Measurements from ENCODE around the gene XIRP1. TPM values are rescaled to one million over a fixed set of nuclear protein-coding genes. Genes with fewer than 3 reads are reported as not detected.

Gene XIRP1
- total and polyA plus RNA-seq, 7 experiments from 2014 or later, result 0.07 TPM; not detected in 6

- Mint-ChIP-seq H3K4me1 (peaks cover 0 to 23% (median 0%) of the 10 kb centered on the region in 7 donors), H3K9me3 (peaks cover 0 to 3% (median 0%) of the 10 kb centered on the region in 11 donors), H3K36me3 (peaks cover 0 to 6% (median 0%) of the 10 kb centered on the region in 5 donors), H3K27me3 (no peaks in the 10 kb centered on the region), H3K4me3 (no peak overlapping the region), H3K27ac (no peak overlapping the region)
- intact Hi-C loops (cut with micrococcal nuclease), result loop anchor here in 1 of 2 donors (1.0 kb wide), 2 partner anchors 41 to 66 kb away; no protein-coding TSS in a partner anchor
- H3K27me3 ChIP-seq (ENCODE audit: control insufficient read depth in 2 of 2, insufficient read depth in 2 of 2, low read length in 2 of 2), result no peaks in the 10 kb centered on the region
- CTCF ChIA-PET, result interaction anchor here (0.6 to 0.9 kb wide), 2 partner anchors 88 to 125 kb away, joined by 3 read pairs; no protein-coding TSS in a partner anchor
- no peaks in the 10 kb centered on the region for H3K4me1 ChIP-seq (ENCODE audit: control insufficient read depth in 2 of 2, insufficient read depth in 2 of 2, low read length in 2 of 2)
- ATAC-seq (peak; percentile 47), DNase-seq (no peak)
- POLR2A ChIA-PET, result no interaction called here
- no peaks in the 10 kb centered on the region for H3K36me3 ChIP-seq (ENCODE audit: control insufficient read depth in 2 of 3, insufficient read depth in 3 of 3, low read length in 3 of 3)
- no peaks in the 10 kb centered on the region for H3K9me3 ChIP-seq (ENCODE audit: control insufficient read depth in 2 of 3, low read length in 3 of 3)
- H3K27ac ChIP-seq (ENCODE audit: low read depth, low read length), result no peak overlapping the region
- H3K4me3 ChIP-seq (ENCODE audit: low read length), result no peak overlapping the region
These were observed 25.4 kb downstream of the XIRP1 start for GRCh38 chr3:39166932-39167532.

DNA sequence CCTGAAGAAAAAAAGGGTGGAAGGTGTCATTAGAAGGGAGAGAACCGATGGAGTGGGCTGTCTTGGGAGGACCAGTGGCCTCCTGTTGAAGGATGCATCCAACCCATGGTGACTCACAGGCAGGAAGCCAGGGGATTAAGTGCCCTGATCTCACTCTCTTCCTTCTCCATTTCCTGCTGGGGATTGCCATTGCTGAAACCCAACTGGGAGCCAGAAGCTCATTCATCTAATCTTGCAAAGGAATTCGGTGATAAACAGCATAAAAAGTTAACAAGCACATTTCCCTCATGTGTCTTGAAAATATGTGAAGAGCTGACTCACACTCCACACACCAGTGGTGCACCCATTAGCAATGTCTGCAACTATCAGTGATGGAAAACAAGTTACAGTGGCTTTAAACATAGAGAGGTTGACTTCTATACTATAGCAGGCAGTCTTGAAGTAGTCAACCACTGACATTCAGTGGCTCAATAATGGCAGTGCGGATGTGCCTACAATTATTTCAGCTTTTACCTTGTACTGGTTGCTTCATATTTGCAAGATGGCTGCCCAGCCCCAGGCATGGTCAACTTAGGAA, 26.2 kb downstream of the XIRP1 start:
- H3K4me1 ChIP-seq (ENCODE audit: control insufficient read depth in 2 of 2, insufficient read depth in 2 of 2, low read length in 2 of 2), result no peaks in the 10 kb centered on the region
- no peaks in the 10 kb centered on the region for H3K36me3 ChIP-seq (ENCODE audit: control insufficient read depth in 2 of 3, insufficient read depth in 3 of 3, low read length in 3 of 3)
- H3K9me3 Mint-ChIP-seq, result peaks cover 0 to 3% (median 0%) of the 10 kb centered on the region in 11 donors
- no peak overlapping the region for H3K4me3 ChIP-seq (ENCODE audit: low read length)
- no peaks in the 10 kb centered on the region for H3K27me3 ChIP-seq (ENCODE audit: control insufficient read depth in 2 of 2, insufficient read depth in 2 of 2, low read length in 2 of 2)
- H3K27ac ChIP-seq (ENCODE audit: low read depth, low read length), result no peak overlapping the region
- peaks cover 0 to 23% (median 0%) of the 10 kb centered on the region in 7 donors for H3K4me1 Mint-ChIP-seq
- H3K36me3 Mint-ChIP-seq, result peaks cover 0 to 6% (median 0%) of the 10 kb centered on the region in 5 donors
- ChIA-PET POLR2A (no interaction called here), CTCF (interaction anchor here (0.6 to 1.0 kb wide), 2 partner anchors 23 to 88 kb away, joined by 3 to 4 read pairs; no protein-coding TSS in a partner anchor)
- intact Hi-C loops (cut with micrococcal nuclease), result loop anchor here in 1 of 2 donors (1.0 kb wide), 2 partner anchors 40 to 65 kb away; no protein-coding TSS in a partner anchor
- H3K4me3 Mint-ChIP-seq, result no peak overlapping the region
- ATAC-seq, result peak; percentile 36
- H3K27ac Mint-ChIP-seq, result no peak overlapping the region
- no peaks in the 10 kb centered on the region for H3K9me3 ChIP-seq (ENCODE audit: control insufficient read depth in 2 of 3, low read length in 3 of 3)
- DNase-seq, result no peak
- H3K27me3 Mint-ChIP-seq, result no peaks in the 10 kb centered on the region

DNA sequence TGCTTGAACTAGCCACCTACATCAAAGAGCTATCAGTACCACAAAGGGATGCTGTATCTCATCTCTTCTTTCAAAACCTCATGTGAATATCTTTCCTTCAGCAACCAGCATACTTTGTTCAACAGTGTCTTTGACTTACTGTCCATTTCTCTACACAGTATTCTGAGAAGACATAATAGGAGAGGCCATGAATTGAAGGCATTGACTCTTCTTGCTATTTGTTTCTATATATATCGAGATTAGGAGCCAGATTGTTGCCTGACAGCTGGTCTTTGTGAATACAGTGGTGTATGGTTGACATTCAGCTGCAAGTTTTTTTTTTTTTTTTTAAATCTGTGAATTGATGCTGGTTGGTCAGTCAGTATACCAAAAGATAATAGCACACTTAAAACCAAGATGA, 26.9 kb downstream of the XIRP1 start:
- Mint-ChIP-seq H3K9me3 (peaks cover 0 to 3% (median 0%) of the 10 kb centered on the region in 11 donors), H3K4me1 (peaks cover 0 to 23% (median 0%) of the 10 kb centered on the region in 7 donors), H3K27me3 (no peaks in the 10 kb centered on the region), H3K27ac (no peak overlapping the region), H3K36me3 (peaks cover 0 to 6% (median 0%) of the 10 kb centered on the region in 5 donors), H3K4me3 (no peak overlapping the region)
- no peak for ATAC-seq
- intact Hi-C loops (cut with micrococcal nuclease), result no loop called here
- Histone ChIP-seq H3K27ac (ENCODE audit: low read depth, low read length) (no peak overlapping the region), H3K4me1 (ENCODE audit: control insufficient read depth in 2 of 2, insufficient read depth in 2 of 2, low read length in 2 of 2) (no peaks in the 10 kb centered on the region), H3K36me3 (ENCODE audit: control insufficient read depth in 2 of 3, insufficient read depth in 3 of 3, low read length in 3 of 3) (no peaks in the 10 kb centered on the region), H3K4me3 (ENCODE audit: low read length) (no peak overlapping the region), H3K27me3 (ENCODE audit: control insufficient read depth in 2 of 2, insufficient read depth in 2 of 2, low read length in 2 of 2) (no peaks in the 10 kb centered on the region), H3K9me3 (ENCODE audit: control insufficient read depth in 2 of 3, low read length in 3 of 3) (no peaks in the 10 kb centered on the region)
- ChIA-PET POLR2A (interaction anchor here (0.6 kb wide), 1 partner anchor 51 kb away, joined by 3 read pairs; no protein-coding TSS in a partner anchor), CTCF (interaction anchor here (1.0 kb wide), 1 partner anchor 22 kb away, joined by 4 read pairs; no protein-coding TSS in a partner anchor)
- no peak for DNase-seq

DNA sequence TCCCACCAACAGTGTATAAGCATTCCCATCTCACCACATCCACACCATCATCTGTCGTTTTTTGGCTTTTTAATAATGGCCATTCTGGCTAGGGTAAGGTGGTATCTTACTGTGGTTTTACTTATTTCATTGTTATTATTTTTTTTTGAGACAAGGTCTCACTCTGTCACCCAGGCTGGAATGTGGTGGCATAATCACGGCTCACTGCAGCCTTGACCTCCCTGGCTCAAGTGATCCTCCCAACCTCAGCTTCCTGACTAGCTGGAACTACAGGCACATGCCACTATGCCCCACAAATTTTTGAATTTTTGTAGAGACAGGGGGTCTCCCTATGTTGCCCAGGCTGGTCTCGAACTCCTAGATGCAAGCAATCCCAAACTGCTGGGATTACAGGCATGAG, 28.0 kb downstream of the XIRP1 start:
- ATAC-seq, result no peak
- ChIA-PET POLR2A (no interaction called here), CTCF (interaction anchor here (0.6 kb wide), 1 partner anchor 25 kb away, joined by 3 read pairs; no protein-coding TSS in a partner anchor)
- Mint-ChIP-seq H3K27ac (peak overlapping the region in 1 of 9 donors; percentile 46), H3K36me3 (peaks cover 0 to 6% (median 0%) of the 10 kb centered on the region in 5 donors), H3K4me3 (no peak overlapping the region), H3K4me1 (peaks cover 0 to 19% (median 0%) of the 10 kb centered on the region in 7 donors), H3K27me3 (no peaks in the 10 kb centered on the region), H3K9me3 (peaks cover 0 to 3% (median 0%) of the 10 kb centered on the region in 11 donors)
- intact Hi-C loops (cut with micrococcal nuclease), result no loop called here
- H3K4me1 ChIP-seq (ENCODE audit: control insufficient read depth in 2 of 2, insufficient read depth in 2 of 2, low read length in 2 of 2), result no peaks in the 10 kb centered on the region
- H3K27me3 ChIP-seq (ENCODE audit: control insufficient read depth in 2 of 2, insufficient read depth in 2 of 2, low read length in 2 of 2), result no peaks in the 10 kb centered on the region
- H3K36me3 ChIP-seq (ENCODE audit: control insufficient read depth in 2 of 3, insufficient read depth in 3 of 3, low read length in 3 of 3), result no peaks in the 10 kb centered on the region
- no peaks in the 10 kb centered on the region for H3K9me3 ChIP-seq (ENCODE audit: control insufficient read depth in 2 of 3, low read length in 3 of 3)
- no peak overlapping the region for H3K27ac ChIP-seq (ENCODE audit: low read depth, low read length)
- no peak overlapping the region for H3K4me3 ChIP-seq (ENCODE audit: low read length)
- no peak for DNase-seq

DNA sequence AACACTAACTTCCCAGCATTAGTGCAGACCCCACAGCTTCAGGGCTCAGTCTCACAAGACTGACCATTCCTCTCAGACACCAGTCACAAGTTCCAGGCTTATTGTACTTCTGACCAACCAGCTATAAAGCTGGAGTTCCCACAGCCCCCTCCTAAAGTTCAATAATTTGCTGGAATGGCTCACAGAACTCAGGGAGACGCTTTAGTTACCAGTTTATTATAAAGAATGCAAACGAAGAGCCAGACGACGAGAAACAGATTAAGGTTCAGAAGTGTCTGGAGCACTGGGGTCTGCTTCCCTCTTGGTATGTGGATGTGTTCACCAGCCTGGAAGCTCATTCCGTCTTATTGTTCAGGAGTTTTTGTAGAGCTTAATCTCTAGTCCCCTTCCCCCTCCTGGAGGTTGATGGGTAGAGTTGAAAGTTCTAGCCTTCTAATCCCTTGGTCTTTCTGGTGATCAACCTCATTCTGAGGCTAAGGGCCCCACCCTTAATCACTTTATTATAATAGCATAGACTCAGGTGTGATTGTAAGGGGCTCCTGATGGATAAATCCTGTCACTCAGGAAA, 34.2 kb downstream of the XIRP1 start:
- Mint-ChIP-seq H3K27ac (peak overlapping the region in 2 of 9 donors; percentile 14 to 34), H3K4me1 (peaks cover 5 to 16% (median 12%) of the 10 kb centered on the region in 7 donors), H3K4me3 (no peak overlapping the region), H3K36me3 (peaks cover 0 to 2% (median 0%) of the 10 kb centered on the region in 5 donors), H3K9me3 (peaks cover 0 to 1% (median 0%) of the 10 kb centered on the region in 11 donors), H3K27me3 (peaks cover 0 to 5% (median 0%) of the 10 kb centered on the region in 5 donors)
- CTCF ChIA-PET, result interaction anchor here (1.4 kb wide), 1 partner anchor 31 kb away, joined by 5 read pairs; no protein-coding TSS in a partner anchor
- no peak for DNase-seq
- H3K4me1 ChIP-seq (ENCODE audit: control insufficient read depth in 2 of 2, insufficient read depth in 2 of 2, low read length in 2 of 2), result no peaks in the 10 kb centered on the region
- H3K9me3 ChIP-seq (ENCODE audit: control insufficient read depth in 2 of 3, low read length in 3 of 3), result no peaks in the 10 kb centered on the region
- H3K36me3 ChIP-seq (ENCODE audit: control insufficient read depth in 2 of 3, insufficient read depth in 3 of 3, low read length in 3 of 3), result no peaks in the 10 kb centered on the region
- no peak overlapping the region for H3K27ac ChIP-seq (ENCODE audit: low read depth, low read length)
- no peaks in the 10 kb centered on the region for H3K27me3 ChIP-seq (ENCODE audit: control insufficient read depth in 2 of 2, insufficient read depth in 2 of 2, low read length in 2 of 2)
- ATAC-seq, result no peak
- POLR2A ChIA-PET, result no interaction called here
- intact Hi-C loops (cut with micrococcal nuclease), result no loop called here
- H3K4me3 ChIP-seq (ENCODE audit: low read length), result no peak overlapping the region

GRCh38 chr3:39157359-39157758, 35.0 kb downstream of the XIRP1 start:
- Histone ChIP-seq H3K9me3 (ENCODE audit: control insufficient read depth in 2 of 3, low read length in 3 of 3) (no peaks in the 10 kb centered on the region), H3K4me3 (ENCODE audit: low read length) (no peak overlapping the region), H3K27ac (ENCODE audit: low read depth, low read length) (no peak overlapping the region), H3K36me3 (ENCODE audit: control insufficient read depth in 2 of 3, insufficient read depth in 3 of 3, low read length in 3 of 3) (peaks cover 0 to 4% (median 0%) of the 10 kb centered on the region in 3 experiments), H3K4me1 (ENCODE audit: control insufficient read depth in 2 of 2, insufficient read depth in 2 of 2, low read length in 2 of 2) (peaks cover 0 to 2% of the 10 kb centered on the region in 2 donors), H3K27me3 (ENCODE audit: control insufficient read depth in 2 of 2, insufficient read depth in 2 of 2, low read length in 2 of 2) (no peaks in the 10 kb centered on the region)
- CTCF ChIA-PET, result interaction anchor here (1.4 kb wide), 1 partner anchor 30 kb away, joined by 5 read pairs; no protein-coding TSS in a partner anchor
- Mint-ChIP-seq H3K4me3 (no peak overlapping the region), H3K4me1 (peaks cover 8 to 19% (median 16%) of the 10 kb centered on the region in 7 donors), H3K27ac (peak overlapping the region in 1 of 9 donors; percentile 34), H3K36me3 (peaks cover 0 to 3% (median 0%) of the 10 kb centered on the region in 5 donors), H3K27me3 (peaks cover 0 to 5% (median 0%) of the 10 kb centered on the region in 5 donors), H3K9me3 (no peaks in the 10 kb centered on the region)
- intact Hi-C loops (cut with micrococcal nuclease), result no loop called here
- POLR2A ChIA-PET, result no interaction called here
- no peak for ATAC-seq
- no peak for DNase-seq

Data from naive thymus-derived CD4-positive, alpha-beta T cell (primary cell).